Stimulated activated CD8-positive, alpha-beta memory T cell treated with anti-CD3 and anti-CD28 coated beads, Interleukin-12 subunit alpha, Interleukin-12 subunit beta, amount 100 ng/mL, for 24 hours (primary cell): ENCODE data around the gene RC3H2.

ENCODE experiments used
- DNase-seq: peaks from one replicate; pipeline ENCODE4 v3.0.0-alpha.2; 2020; ENCODE audit errors: extremely low read depth

RC3H2 gene, protein sequence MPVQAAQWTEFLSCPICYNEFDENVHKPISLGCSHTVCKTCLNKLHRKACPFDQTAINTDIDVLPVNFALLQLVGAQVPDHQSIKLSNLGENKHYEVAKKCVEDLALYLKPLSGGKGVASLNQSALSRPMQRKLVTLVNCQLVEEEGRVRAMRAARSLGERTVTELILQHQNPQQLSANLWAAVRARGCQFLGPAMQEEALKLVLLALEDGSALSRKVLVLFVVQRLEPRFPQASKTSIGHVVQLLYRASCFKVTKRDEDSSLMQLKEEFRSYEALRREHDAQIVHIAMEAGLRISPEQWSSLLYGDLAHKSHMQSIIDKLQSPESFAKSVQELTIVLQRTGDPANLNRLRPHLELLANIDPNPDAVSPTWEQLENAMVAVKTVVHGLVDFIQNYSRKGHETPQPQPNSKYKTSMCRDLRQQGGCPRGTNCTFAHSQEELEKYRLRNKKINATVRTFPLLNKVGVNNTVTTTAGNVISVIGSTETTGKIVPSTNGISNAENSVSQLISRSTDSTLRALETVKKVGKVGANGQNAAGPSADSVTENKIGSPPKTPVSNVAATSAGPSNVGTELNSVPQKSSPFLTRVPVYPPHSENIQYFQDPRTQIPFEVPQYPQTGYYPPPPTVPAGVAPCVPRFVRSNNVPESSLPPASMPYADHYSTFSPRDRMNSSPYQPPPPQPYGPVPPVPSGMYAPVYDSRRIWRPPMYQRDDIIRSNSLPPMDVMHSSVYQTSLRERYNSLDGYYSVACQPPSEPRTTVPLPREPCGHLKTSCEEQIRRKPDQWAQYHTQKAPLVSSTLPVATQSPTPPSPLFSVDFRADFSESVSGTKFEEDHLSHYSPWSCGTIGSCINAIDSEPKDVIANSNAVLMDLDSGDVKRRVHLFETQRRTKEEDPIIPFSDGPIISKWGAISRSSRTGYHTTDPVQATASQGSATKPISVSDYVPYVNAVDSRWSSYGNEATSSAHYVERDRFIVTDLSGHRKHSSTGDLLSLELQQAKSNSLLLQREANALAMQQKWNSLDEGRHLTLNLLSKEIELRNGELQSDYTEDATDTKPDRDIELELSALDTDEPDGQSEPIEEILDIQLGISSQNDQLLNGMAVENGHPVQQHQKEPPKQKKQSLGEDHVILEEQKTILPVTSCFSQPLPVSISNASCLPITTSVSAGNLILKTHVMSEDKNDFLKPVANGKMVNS

GRCh38 chr9:122904823-122905710, at the start of gene RC3H2:
Gene RC3H2, minus strand, starts transcription at chr9:122905359. Its CDS starts 7,850 bp downstream, at chr9:122897509.
- DNase-seq: peak; percentile 93

DNA sequence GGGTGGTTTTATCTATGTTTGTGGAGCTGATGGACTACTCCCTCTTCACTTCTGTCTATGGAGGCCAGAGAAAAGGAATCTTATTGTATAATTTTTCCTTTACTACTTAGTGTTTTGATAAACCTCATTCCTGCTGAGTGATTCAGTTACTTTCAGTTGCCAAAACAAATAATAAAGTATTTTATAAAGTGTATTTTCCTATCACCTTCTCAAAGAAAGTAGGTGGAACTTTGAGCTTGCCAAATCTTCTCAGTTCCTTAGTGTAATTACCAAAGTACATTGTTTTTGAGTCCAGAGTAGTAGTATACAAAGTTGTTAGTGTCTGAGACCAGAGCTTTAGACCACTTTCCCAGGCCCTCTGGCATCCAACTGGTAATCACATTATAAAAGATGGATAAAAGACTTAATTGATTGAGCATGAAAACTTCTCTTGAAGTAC, 49.1 kb upstream of the RC3H2 start:
- DNase-seq: no peak

- no peak for DNase-seq
These were observed 45.9 kb upstream of the RC3H2 start for GRCh38 chr9:122951056-122951455.

GRCh38 chr9:122950263-122950662, 45.1 kb upstream of the RC3H2 start:
- no peak for DNase-seq

GRCh38 chr9:122949696-122950095, 44.5 kb upstream of the RC3H2 start:
- DNase-seq: no peak

DNA sequence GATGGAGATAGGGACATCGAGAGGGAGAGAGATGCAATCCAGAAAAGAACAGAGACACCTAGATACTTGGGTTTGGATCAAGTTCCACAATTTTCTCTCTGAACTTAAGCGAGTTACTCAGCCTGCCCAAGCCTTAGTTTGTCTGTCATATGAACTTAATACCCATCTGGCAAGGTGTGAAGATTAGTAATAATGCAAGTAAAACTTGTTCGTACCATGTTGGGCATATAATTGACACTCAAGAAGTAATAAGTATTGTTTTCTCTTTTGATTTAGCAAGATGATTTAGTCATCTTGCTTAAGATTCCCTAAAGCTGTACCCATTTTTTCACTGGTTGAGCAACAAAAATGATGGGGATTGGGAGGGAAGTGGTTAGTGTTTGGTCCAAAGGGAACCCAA, 43.2 kb upstream of the RC3H2 start:
- DNase-seq: no peak

DNA sequence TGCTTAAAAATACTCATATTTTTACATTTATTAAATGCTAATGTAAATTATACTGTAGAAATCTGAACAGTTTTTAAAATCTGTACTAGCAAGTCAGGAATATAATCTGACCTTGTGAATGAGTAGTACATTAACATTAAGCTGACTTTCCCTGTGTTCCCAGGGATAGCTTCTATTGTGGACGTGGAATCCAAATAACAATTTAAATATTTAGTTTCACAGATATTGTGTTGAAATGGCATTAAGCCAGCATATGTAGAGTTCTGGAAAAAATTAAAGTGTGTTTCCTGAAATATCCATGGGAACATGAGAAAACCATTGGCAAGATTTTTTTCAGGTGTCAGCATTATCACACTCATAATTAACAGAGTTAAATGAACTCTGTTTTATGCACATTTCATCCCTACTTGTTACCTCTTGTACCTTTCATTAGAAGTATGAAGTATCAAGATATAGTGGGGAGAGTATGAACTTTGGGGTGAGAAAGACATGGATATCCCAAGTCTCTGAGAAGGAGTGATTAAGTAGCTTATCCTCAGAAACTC, 41.4 kb upstream of the RC3H2 start:
- no peak for DNase-seq

GRCh38 chr9:122944960-122945888, 40.1 kb upstream of the RC3H2 start:
- DNase-seq: no peak

- DNase-seq: no peak
These were observed 36.5 kb upstream of the RC3H2 start for GRCh38 chr9:122941582-122942234.

- DNase-seq: peak; percentile 100
These were observed 35.8 kb upstream of the RC3H2 start, which contains the start of gene RABGAP1 for GRCh38 chr9:122940749-122941581. Gene RABGAP1, plus strand, starts transcription at chr9:122941020. Its CDS starts 16,040 bp downstream, at chr9:122957060.

GRCh38 chr9:122940454-122940748, 35.2 kb upstream of the RC3H2 start:
- no peak for DNase-seq

DNA sequence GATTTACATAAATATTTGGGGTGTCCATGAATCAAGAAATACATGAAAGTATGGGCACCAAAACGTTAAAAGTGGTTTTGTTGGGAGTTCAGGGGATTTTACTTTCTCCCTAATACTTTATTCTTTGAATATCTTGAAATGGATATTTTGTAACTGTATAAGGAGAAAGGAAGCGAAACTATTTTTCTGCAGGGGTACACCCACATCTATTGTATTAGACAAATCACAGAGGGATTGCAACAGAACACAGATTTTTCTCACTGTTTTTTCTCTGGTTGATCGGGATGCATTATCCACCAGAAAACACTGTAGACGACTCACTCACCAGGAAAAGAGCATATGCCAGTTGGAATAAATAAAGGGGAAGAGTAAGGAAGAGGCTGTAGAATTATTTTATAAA, 34.4 kb upstream of the RC3H2 start:
- no peak for DNase-seq

GRCh38 chr9:122936883-122937282, 31.7 kb upstream of the RC3H2 start:
- no peak for DNase-seq

- no peak for DNase-seq
These were observed 31.3 kb upstream of the RC3H2 start for GRCh38 chr9:122936464-122936863.

GRCh38 chr9:122931226-122932121, 26.3 kb upstream of the RC3H2 start, which contains the start of gene ZBTB26:
Gene ZBTB26, minus strand, starts transcription at chr9:122931512. Its CDS starts 11,578 bp downstream, at chr9:122919934.
- DNase-seq: peak; percentile 87

GRCh38 chr9:122930541-122931225, 25.5 kb upstream of the RC3H2 start:
- DNase-seq: no peak
